Parathyroid adenoma (tissue), 2 donors: ENCODE measurements around the gene ANKRD39.
A peak's percentile ranks its signal among the peaks of the same experiment; 100 is the strongest.

Source experiments
- H2AFZ ChIP-seq: fragments of 300-600 bp; sonication (generic); one replicate; pipeline ENCODE4 v1.7.0; 2017; ENCODE audit warnings: antibody characterized with exemption, mild to moderate bottlenecking
- H3K27ac ChIP-seq: fragments of 300-600 bp; sonication (generic); one replicate; pipeline ENCODE4 v1.7.0; 2017
- H3K27me3 ChIP-seq: fragments of 300-600 bp; sonication (generic); one replicate; pipeline ENCODE4 v1.7.0; 2017; ENCODE audit warnings: low read length; ENCODE audit not compliant: control insufficient read depth, insufficient read depth
- H3K36me3 ChIP-seq: fragments of 300-600 bp; sonication (generic); one replicate; pipeline ENCODE4 v1.7.0; 2017; ENCODE audit warnings: low read length; ENCODE audit not compliant: control insufficient read depth, insufficient read depth
- H3K4me1 ChIP-seq: fragments of 300-600 bp; sonication (generic); one replicate; pipeline ENCODE4 v1.7.0; 2017; ENCODE audit warnings: control low read depth
- H3K4me2 ChIP-seq: fragments of 300-600 bp; sonication (generic); one replicate; pipeline ENCODE4 v1.7.0; 2017; ENCODE audit warnings: low read length
- H3K4me3 ChIP-seq: fragments of 300-600 bp; sonication (generic); one replicate; pipeline ENCODE4 v1.7.0; 2017; ENCODE audit warnings: low read depth, low read length
- H3K79me2 ChIP-seq: fragments of 300-600 bp; sonication (generic); one replicate; pipeline ENCODE4 v1.7.0; 2017; ENCODE audit warnings: control low read depth
- H3K9ac ChIP-seq: fragments of 300-600 bp; sonication (generic); one replicate; pipeline ENCODE4 v1.7.0; 2017; ENCODE audit warnings: mild to moderate bottlenecking
- H3K9me3 ChIP-seq: fragments of 300-600 bp; sonication (generic); one replicate; pipeline ENCODE4 v1.7.0; 2017; ENCODE audit warnings: low read length; ENCODE audit not compliant: control insufficient read depth
- TF ChIP-seq, protein P1 (sequence below): fragments of 300-600 bp; sonication (generic); IDR thresholded peaks from one replicate; pipeline ENCODE4 v1.7.0; 2017; ENCODE audit warnings: antibody characterized with exemption, mild to moderate bottlenecking
- donor health status: primary hyperparathyroidism.

The ANKRD39 gene

GRCh38 chr2:96816127-96816835 is 41.5 kb downstream of the ANKRD39 start, which contains the start of gene CNNM3:
Gene CNNM3, plus strand, starts transcription at chr2:96816268. Its CDS starts 10 bp downstream, at chr2:96816278.
- TF ChIP-seq, protein P1, sequence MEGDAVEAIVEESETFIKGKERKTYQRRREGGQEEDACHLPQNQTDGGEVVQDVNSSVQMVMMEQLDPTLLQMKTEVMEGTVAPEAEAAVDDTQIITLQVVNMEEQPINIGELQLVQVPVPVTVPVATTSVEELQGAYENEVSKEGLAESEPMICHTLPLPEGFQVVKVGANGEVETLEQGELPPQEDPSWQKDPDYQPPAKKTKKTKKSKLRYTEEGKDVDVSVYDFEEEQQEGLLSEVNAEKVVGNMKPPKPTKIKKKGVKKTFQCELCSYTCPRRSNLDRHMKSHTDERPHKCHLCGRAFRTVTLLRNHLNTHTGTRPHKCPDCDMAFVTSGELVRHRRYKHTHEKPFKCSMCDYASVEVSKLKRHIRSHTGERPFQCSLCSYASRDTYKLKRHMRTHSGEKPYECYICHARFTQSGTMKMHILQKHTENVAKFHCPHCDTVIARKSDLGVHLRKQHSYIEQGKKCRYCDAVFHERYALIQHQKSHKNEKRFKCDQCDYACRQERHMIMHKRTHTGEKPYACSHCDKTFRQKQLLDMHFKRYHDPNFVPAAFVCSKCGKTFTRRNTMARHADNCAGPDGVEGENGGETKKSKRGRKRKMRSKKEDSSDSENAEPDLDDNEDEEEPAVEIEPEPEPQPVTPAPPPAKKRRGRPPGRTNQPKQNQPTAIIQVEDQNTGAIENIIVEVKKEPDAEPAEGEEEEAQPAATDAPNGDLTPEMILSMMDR, result peak; percentile 85
- Histone ChIP-seq H3K9ac (no peak within 1 kb of the TSS), H3K27ac (peak within 1 kb of the TSS; percentile 89), H3K79me2 (peaks cover 34% of the 10 kb centered on the region), H3K9me3 (no peaks in the 10 kb centered on the region), H2AFZ (peak within 1 kb of the TSS; percentile 91), H3K36me3 (no peaks in the 10 kb centered on the region), H3K4me1 (peaks cover 25% of the 10 kb centered on the region), H3K4me3 (peak within 1 kb of the TSS; percentile 78), H3K27me3 (no peaks in the 10 kb centered on the region), H3K4me2 (peak within 1 kb of the TSS; percentile 97)

GRCh38 chr2:96815326-96816126 is 42.3 kb downstream of the ANKRD39 start:
- TF ChIP-seq, protein P1, result no peak
- H2AFZ ChIP-seq, result peak overlapping the region; percentile 91
- H3K27me3 ChIP-seq, result no peaks in the 10 kb centered on the region
- H3K79me2 ChIP-seq, result peaks cover 34% of the 10 kb centered on the region
- H3K36me3 ChIP-seq, result no peaks in the 10 kb centered on the region
- H3K4me1 ChIP-seq, result peaks cover 25% of the 10 kb centered on the region
- peak overlapping the region; percentile 78 for H3K4me3 ChIP-seq
- no peaks in the 10 kb centered on the region for H3K9me3 ChIP-seq
- H3K4me2 ChIP-seq, result peak overlapping the region; percentile 77
- no peak overlapping the region for H3K9ac ChIP-seq
- peak overlapping the region; percentile 89 for H3K27ac ChIP-seq

- no peaks in the 10 kb centered on the region for H3K9me3 ChIP-seq
- TF ChIP-seq, protein P1, result no peak
Observed at GRCh38 chr2:96813656-96814055, 44.2 kb downstream of the ANKRD39 start.

DNA sequence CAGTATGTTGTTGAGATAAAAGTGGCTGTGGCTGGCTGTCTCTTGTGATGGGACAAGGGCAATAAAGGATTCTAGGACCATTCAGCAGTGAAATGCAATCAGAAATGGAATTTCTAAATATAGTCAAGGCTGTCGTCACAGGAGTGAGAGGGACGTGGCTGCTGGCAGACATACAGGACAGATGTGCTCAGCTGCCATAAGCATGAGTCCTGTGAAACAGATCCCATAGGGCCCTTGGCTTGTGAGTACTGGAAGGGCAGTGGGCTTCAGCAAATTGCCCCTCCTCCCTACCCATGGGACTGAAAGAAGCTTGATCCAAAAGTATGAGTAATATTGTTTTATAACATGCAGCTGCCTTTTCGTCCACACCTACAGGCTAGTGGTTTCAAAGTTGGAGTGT is 45.9 kb downstream of the ANKRD39 start:
- no peak overlapping the region for H3K4me2 ChIP-seq
- no peak overlapping the region for H3K4me3 ChIP-seq
- TF ChIP-seq, protein P1, result no peak
- no peaks in the 10 kb centered on the region for H3K27me3 ChIP-seq
- peaks cover 3% of the 10 kb centered on the region for H3K4me1 ChIP-seq
- no peak overlapping the region for H2AFZ ChIP-seq
- H3K9me3 ChIP-seq, result no peaks in the 10 kb centered on the region
- no peak overlapping the region for H3K27ac ChIP-seq
- H3K9ac ChIP-seq, result no peak overlapping the region
- H3K79me2 ChIP-seq, result no peaks in the 10 kb centered on the region
- H3K36me3 ChIP-seq, result no peaks in the 10 kb centered on the region

More at GRCh38 chr2:96813656-96814055, 44.2 kb downstream of the ANKRD39 start:
- peaks cover 16% of the 10 kb centered on the region for H3K4me1 ChIP-seq
- H3K9ac ChIP-seq, result no peak overlapping the region
- no peak overlapping the region for H3K4me3 ChIP-seq
- H3K27ac ChIP-seq, result no peak overlapping the region
- no peak overlapping the region for H3K4me2 ChIP-seq
- no peaks in the 10 kb centered on the region for H3K36me3 ChIP-seq
- no peak overlapping the region for H2AFZ ChIP-seq
- no peaks in the 10 kb centered on the region for H3K27me3 ChIP-seq
- peaks cover 15% of the 10 kb centered on the region for H3K79me2 ChIP-seq
